Stomach (tissue), 4 donors: ENCODE measurements around the gene CXXC1.

Source experiments
- CTCF ChIP-seq, 7 experiments: fragments of 450-650 bp in 4 of 7; fragments of 200-600 bp in 3 of 7; sonication (generic) in 3 of 7; IDR thresholded peaks; one replicate each; pipeline ENCODE4 v1.5.1; 2016 to 2019; ENCODE audit warnings: antibody characterized with exemption in 7 of 7, control low read depth in 2 of 7, mild to moderate bottlenecking in 1 of 7
- EP300 ChIP-seq: sonication (generic); formaldehyde crosslinking; IDR thresholded peaks from one replicate; pipeline ENCODE4 v1.6.1; 2017; ENCODE audit warnings: antibody characterized with exemption
- POLR2A ChIP-seq, 4 donors: fragments of 450-650 bp; IDR thresholded peaks; one replicate each; pipeline ENCODE4 v1.6.1; 2016; ENCODE audit warnings: antibody characterized with exemption in 4 of 4, control low read depth in 2 of 4, mild to moderate bottlenecking in 1 of 4, moderate library complexity in 1 of 4

DNA sequence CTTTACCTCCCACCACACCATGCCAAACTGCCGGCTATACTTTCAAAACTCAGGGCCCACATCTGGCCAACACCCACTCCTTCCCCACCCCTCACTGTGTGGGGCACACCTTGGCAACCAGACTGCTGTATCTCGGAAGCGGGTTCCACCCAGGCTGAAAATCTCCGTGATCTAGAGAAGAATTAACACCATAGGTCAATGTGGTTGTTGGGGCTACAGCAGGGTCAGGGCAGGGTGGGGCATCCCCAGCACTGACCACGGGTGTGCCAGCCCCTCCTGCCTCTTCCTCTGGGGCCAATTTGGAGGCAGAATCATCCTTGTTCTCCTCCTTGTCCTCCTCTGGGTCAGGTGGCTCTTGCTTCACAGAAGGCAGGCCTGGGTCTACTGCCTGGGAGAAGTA, 14.9 kb downstream of the CXXC1 start:
- TF ChIP-seq CTCF (IDR thresholded peaks at IDR 0.05) (no peak), EP300 (no peak), POLR2A (IDR thresholded peaks at IDR 0.05) (no peak)
